Measurements from ENCODE around the gene PRDM16.
"Not testable (repeated sequence)": the region's sequence is repeated elsewhere in the genome, so short reads cannot be mapped to it uniquely, and the experiment has no call there.

Gene PRDM16

GRCh38 chr1:3086272-3086974, 17.4 kb downstream of the PRDM16 start:
- Mint-ChIP-seq H3K36me3 (ENCODE audit: low read depth) (no peaks in the 10 kb centered on the region), H3K4me3 (no peak overlapping the region), H3K27me3 (ENCODE audit: low read depth) (no peaks in the 10 kb centered on the region), H3K9me3 (no peaks in the 10 kb centered on the region), H3K4me1 (ENCODE audit: low read depth) (no peaks in the 10 kb centered on the region), H3K27ac (no peak overlapping the region)

GRCh38 chr1:3087049-3087448, 18.0 kb downstream of the PRDM16 start:
- no peaks in the 10 kb centered on the region for H3K36me3 Mint-ChIP-seq (ENCODE audit: low read depth)
- H3K27me3 Mint-ChIP-seq (ENCODE audit: low read depth): no peaks in the 10 kb centered on the region
- H3K4me1 Mint-ChIP-seq (ENCODE audit: low read depth): no peaks in the 10 kb centered on the region
- no peaks in the 10 kb centered on the region for H3K9me3 Mint-ChIP-seq
- no peak overlapping the region for H3K4me3 Mint-ChIP-seq
- no peak overlapping the region for H3K27ac Mint-ChIP-seq

- H3K27ac Mint-ChIP-seq; H3K4me1 Mint-ChIP-seq (ENCODE audit: low read depth); H3K9me3 Mint-ChIP-seq; H3K4me3 Mint-ChIP-seq; H3K36me3 Mint-ChIP-seq (ENCODE audit: low read depth); H3K27me3 Mint-ChIP-seq (ENCODE audit: low read depth): not testable (repeated sequence)
These were observed 19.1 kb downstream of the PRDM16 start for GRCh38 chr1:3087946-3088668.

GRCh38 chr1:3089490-3089889, 20.5 kb downstream of the PRDM16 start:
- H3K4me1 Mint-ChIP-seq (ENCODE audit: low read depth): no peaks in the 10 kb centered on the region
- no peaks in the 10 kb centered on the region for H3K27me3 Mint-ChIP-seq (ENCODE audit: low read depth)
- H3K9me3 Mint-ChIP-seq: no peaks in the 10 kb centered on the region
- no peak overlapping the region for H3K4me3 Mint-ChIP-seq
- no peak overlapping the region for H3K27ac Mint-ChIP-seq
- no peaks in the 10 kb centered on the region for H3K36me3 Mint-ChIP-seq (ENCODE audit: low read depth)

GRCh38 chr1:3091334-3091733, 22.3 kb downstream of the PRDM16 start:
- no peak overlapping the region for H3K4me3 Mint-ChIP-seq
- no peaks in the 10 kb centered on the region for H3K27me3 Mint-ChIP-seq (ENCODE audit: low read depth)
- H3K4me1 Mint-ChIP-seq (ENCODE audit: low read depth): no peaks in the 10 kb centered on the region
- H3K27ac Mint-ChIP-seq: no peak overlapping the region
- no peaks in the 10 kb centered on the region for H3K36me3 Mint-ChIP-seq (ENCODE audit: low read depth)
- no peaks in the 10 kb centered on the region for H3K9me3 Mint-ChIP-seq

GRCh38 chr1:3092530-3092929, 23.5 kb downstream of the PRDM16 start:
- Mint-ChIP-seq H3K4me3 (no peak overlapping the region), H3K27ac (no peak overlapping the region), H3K4me1 (ENCODE audit: low read depth) (no peaks in the 10 kb centered on the region), H3K9me3 (no peaks in the 10 kb centered on the region), H3K27me3 (ENCODE audit: low read depth) (no peaks in the 10 kb centered on the region), H3K36me3 (ENCODE audit: low read depth) (no peaks in the 10 kb centered on the region)

- Mint-ChIP-seq H3K4me3 (no peak overlapping the region), H3K27ac (no peak overlapping the region), H3K9me3 (no peaks in the 10 kb centered on the region), H3K36me3 (ENCODE audit: low read depth) (no peaks in the 10 kb centered on the region), H3K4me1 (ENCODE audit: low read depth) (no peaks in the 10 kb centered on the region), H3K27me3 (ENCODE audit: low read depth) (no peaks in the 10 kb centered on the region)
These were observed 25.1 kb downstream of the PRDM16 start for GRCh38 chr1:3093898-3094626.

GRCh38 chr1:3094863-3095780, 26.1 kb downstream of the PRDM16 start:
- Mint-ChIP-seq H3K36me3 (ENCODE audit: low read depth) (no peaks in the 10 kb centered on the region), H3K27me3 (ENCODE audit: low read depth) (no peaks in the 10 kb centered on the region), H3K4me1 (ENCODE audit: low read depth) (no peaks in the 10 kb centered on the region), H3K27ac (no peak overlapping the region), H3K9me3 (no peaks in the 10 kb centered on the region), H3K4me3 (no peak overlapping the region)

- Mint-ChIP-seq H3K9me3 (no peaks in the 10 kb centered on the region), H3K4me1 (ENCODE audit: low read depth) (no peaks in the 10 kb centered on the region), H3K27me3 (ENCODE audit: low read depth) (no peaks in the 10 kb centered on the region), H3K27ac (no peak overlapping the region), H3K4me3 (no peak overlapping the region), H3K36me3 (ENCODE audit: low read depth) (no peaks in the 10 kb centered on the region)
These were observed 27.3 kb downstream of the PRDM16 start for GRCh38 chr1:3096345-3096744.

- Mint-ChIP-seq H3K4me1 (ENCODE audit: low read depth) (no peaks in the 10 kb centered on the region), H3K4me3 (no peak overlapping the region), H3K36me3 (ENCODE audit: low read depth) (no peaks in the 10 kb centered on the region), H3K27me3 (ENCODE audit: low read depth) (no peaks in the 10 kb centered on the region), H3K9me3 (no peaks in the 10 kb centered on the region), H3K27ac (no peak overlapping the region)
These were observed 28.2 kb downstream of the PRDM16 start for GRCh38 chr1:3097231-3097630.

- Mint-ChIP-seq H3K4me3 (no peak overlapping the region), H3K27ac (no peak overlapping the region), H3K9me3 (no peaks in the 10 kb centered on the region), H3K36me3 (ENCODE audit: low read depth) (no peaks in the 10 kb centered on the region), H3K27me3 (ENCODE audit: low read depth) (no peaks in the 10 kb centered on the region), H3K4me1 (ENCODE audit: low read depth) (no peaks in the 10 kb centered on the region)
These were observed 28.9 kb downstream of the PRDM16 start for GRCh38 chr1:3097861-3098260.

GRCh38 chr1:3099861-3100260, 30.9 kb downstream of the PRDM16 start:
- H3K27me3 Mint-ChIP-seq (ENCODE audit: low read depth): no peaks in the 10 kb centered on the region
- H3K4me3 Mint-ChIP-seq: no peak overlapping the region
- H3K4me1 Mint-ChIP-seq (ENCODE audit: low read depth): no peaks in the 10 kb centered on the region
- no peak overlapping the region for H3K27ac Mint-ChIP-seq
- no peaks in the 10 kb centered on the region for H3K9me3 Mint-ChIP-seq
- no peaks in the 10 kb centered on the region for H3K36me3 Mint-ChIP-seq (ENCODE audit: low read depth)

GRCh38 chr1:3101124-3101939, 32.3 kb downstream of the PRDM16 start:
- no peak overlapping the region for H3K4me3 Mint-ChIP-seq
- H3K9me3 Mint-ChIP-seq: no peaks in the 10 kb centered on the region
- H3K27me3 Mint-ChIP-seq (ENCODE audit: low read depth): no peaks in the 10 kb centered on the region
- no peaks in the 10 kb centered on the region for H3K4me1 Mint-ChIP-seq (ENCODE audit: low read depth)
- H3K36me3 Mint-ChIP-seq (ENCODE audit: low read depth): no peaks in the 10 kb centered on the region
- no peak overlapping the region for H3K27ac Mint-ChIP-seq
